Liver (tissue), 9 donors: ENCODE measurements around the gene GRIN3A. TPM values are rescaled to one million over a fixed set of nuclear protein-coding genes. Genes with fewer than 3 reads are reported as not detected.

Experiments
- DNase-seq: peaks from one replicate; pipeline ENCODE4 v3.0.0-alpha.2; 2017; ENCODE audit warnings: low spot score
- H3K27ac ChIP-seq, 2 donors: one replicate each; pipeline ENCODE4 v1.7.0; 2013; ENCODE audit warnings: inconsistent platforms in 2 of 2, low read length in 2 of 2, control low read depth in 1 of 2, low read depth in 1 of 2, mild to moderate bottlenecking in 1 of 2
- H3K27me3 ChIP-seq, 4 donors: one replicate each; pipeline versions ENCODE4 v1.6.1 to v1.7.0; 2013; ENCODE audit warnings: low read length in 3 of 4, inconsistent platforms in 1 of 4, mild to moderate bottlenecking in 1 of 4, moderate library complexity in 1 of 4; ENCODE audit not compliant: control insufficient read depth in 4 of 4, insufficient read depth in 4 of 4
- H3K36me3 ChIP-seq, 4 donors: one replicate each; pipeline versions ENCODE4 v1.6.1 to v1.7.0; 2013; ENCODE audit warnings: low read length in 3 of 4, mild to moderate bottlenecking in 3 of 4, low read depth in 1 of 4, moderate library complexity in 1 of 4; ENCODE audit not compliant: control insufficient read depth in 4 of 4, insufficient read depth in 3 of 4
- H3K4me1 ChIP-seq, 4 donors: one replicate each; pipeline versions ENCODE4 v1.6.1 to v1.7.0; 2013; ENCODE audit warnings: low read length in 3 of 4, mild to moderate bottlenecking in 3 of 4, moderate library complexity in 1 of 4; ENCODE audit not compliant: control insufficient read depth in 4 of 4, insufficient read depth in 4 of 4
- H3K4me3 ChIP-seq, 3 donors: one replicate each; pipeline versions ENCODE4 v1.6.1 to v1.7.0; 2013; ENCODE audit warnings: low read length in 3 of 3, control low read depth in 1 of 3, low read depth in 1 of 3, mild to moderate bottlenecking in 1 of 3
- H3K9ac ChIP-seq, 2 donors: one replicate each; pipeline ENCODE4 v1.7.0; 2013; ENCODE audit warnings: low read length in 2 of 2, mild to moderate bottlenecking in 2 of 2, moderate library complexity in 2 of 2, control low read depth in 1 of 2, low read depth in 1 of 2
- H3K9me3 ChIP-seq, 4 donors: one replicate each; pipeline versions ENCODE4 v1.6.1 to v1.7.0; 2013; ENCODE audit warnings: low read length in 3 of 4; ENCODE audit not compliant: control insufficient read depth in 4 of 4
- ATF3 ChIP-seq: IDR thresholded peaks from 2 replicates; pipeline ENCODE4 v1.6.1; 2016; ENCODE audit warnings: antibody characterized with exemption
- CTCF ChIP-seq: fragments of 150-350 bp; IDR thresholded peaks from 2 replicates; pipeline ENCODE4 v1.5.1; 2017; ENCODE audit warnings: improper control_type of control experiment, low read depth, low read length; ENCODE audit not compliant: missing input control
- EGR1 ChIP-seq, 2 donors: IDR thresholded peaks; 2 replicates each; pipeline ENCODE4 v1.6.1; 2016 to 2018; ENCODE audit warnings: antibody characterized with exemption in 2 of 2, low read depth in 2 of 2
- FOXA1 ChIP-seq: IDR thresholded peaks from 2 replicates; pipeline ENCODE4 v1.6.1; 2016; ENCODE audit warnings: antibody characterized with exemption
- FOXA2 ChIP-seq: IDR thresholded peaks from 2 replicates; pipeline ENCODE4 v1.6.1; 2016; ENCODE audit warnings: antibody characterized with exemption
- GABPA ChIP-seq, 2 donors: IDR thresholded peaks in 1 of 2; conservative IDR thresholded peaks in 1 of 2; 2 replicates each; pipeline ENCODE4 v1.6.1; 2016; ENCODE audit warnings: antibody characterized with exemption in 2 of 2, mild to moderate bottlenecking in 1 of 2, moderate library complexity in 1 of 2
- HNF4A ChIP-seq, 2 donors: conservative IDR thresholded peaks; 2 replicates each; pipeline ENCODE4 v1.6.1; 2016; ENCODE audit warnings: antibody characterized with exemption in 2 of 2, mild to moderate bottlenecking in 2 of 2
- HNF4G ChIP-seq: IDR thresholded peaks from 2 replicates; pipeline ENCODE4 v1.6.1; 2016; ENCODE audit warnings: antibody characterized with exemption
- JUND ChIP-seq, 2 donors: IDR thresholded peaks; 2 replicates each; pipeline ENCODE4 v1.6.1; 2016; ENCODE audit warnings: antibody characterized with exemption in 2 of 2
- NR2F2 ChIP-seq: IDR thresholded peaks from 2 replicates; pipeline ENCODE4 v1.6.1; 2016; ENCODE audit warnings: antibody characterized with exemption
- RXRA ChIP-seq, 2 donors: IDR thresholded peaks; 2 replicates each; pipeline ENCODE4 v1.6.1; 2017 to 2018; ENCODE audit warnings: antibody characterized with exemption in 2 of 2, mild to moderate bottlenecking in 1 of 2
- SP1 ChIP-seq: IDR thresholded peaks from 2 replicates; pipeline ENCODE4 v1.6.1; 2018; ENCODE audit warnings: antibody characterized with exemption, mild to moderate bottlenecking
- TAF1 ChIP-seq: conservative IDR thresholded peaks from 2 replicates; pipeline ENCODE4 v1.6.1; 2016; ENCODE audit warnings: antibody characterized with exemption, mild to moderate bottlenecking
- YY1 ChIP-seq: IDR thresholded peaks from 2 replicates; pipeline ENCODE4 v1.6.1; 2016; ENCODE audit warnings: antibody characterized with exemption, mild to moderate bottlenecking
- WGBS: extraction: QIAGEN DNeasy Blood & Tissue Kit; methylation state at CpG from one replicate; pipeline ENCODE4 v1.1.7; 2013; 5-methylcytosine and 5-hydroxymethylcytosine counted together
- polyA plus RNA-seq, 2 donors: library from polyadenylated mRNA; stranded (reverse) in 1 of 2; unstranded in 1 of 2; fragments of 200-250 nt in 1 of 2; fragments of >200 nt in 1 of 2; fragmentation: Nextera tagmentation in 1 of 2; extraction: Ambion mirVana in 1 of 2; gene quantifications; one replicate each; pipeline versions ENCODE4 v1.2.1 to v1.2.3, GENCODE V29; 2013 to 2015
- total RNA-seq, 2 donors: library from RNA; depleted of rRNA; stranded (reverse); fragments of >200 nt; gene quantifications; one replicate each; pipeline ENCODE4 v1.2.3, GENCODE V29; 2014
- donor health status: healthy.
- donor health status: healthy.
- donor health status: healthy.
- donor health status: healthy.
- donor health status: healthy.

Gene GRIN3A
- total and polyA plus RNA-seq, 4 donors = under 0.01 to 0.23 (median 0.09) TPM

- H3K4me3 ChIP-seq = no peak overlapping the region
- H3K36me3 ChIP-seq = no peaks in the 10 kb centered on the region
- no peaks in the 10 kb centered on the region for H3K9me3 ChIP-seq
- TF ChIP-seq RXRA (IDR thresholded peaks at IDR 0.05) (no peak), CTCF (no peak), FOXA1 (no peak), ATF3 (no peak), JUND (IDR thresholded peaks at IDR 0.05) (no peak), NR2F2 (no peak)
- no peak for DNase-seq
- H3K27ac ChIP-seq = no peak overlapping the region
- no peak overlapping the region for H3K9ac ChIP-seq
- H3K4me1 ChIP-seq = peaks cover 0 to 2% (median 0%) of the 10 kb centered on the region in 4 donors
- H3K27me3 ChIP-seq = no peaks in the 10 kb centered on the region
- 85% methylated on average over 5 of the region's 5 CpGs for WGBS
Measured at GRCh38 chr9:101753716-101754115, 15.3 kb upstream of the GRIN3A start.

- 93% methylated on average over 2 of the region's 2 CpGs for WGBS
- TF ChIP-seq NR2F2 (no peak), HNF4G (no peak), HNF4A (conservative IDR thresholded peaks at IDR 0.05) (peak; percentile 31), EGR1 (IDR thresholded peaks at IDR 0.05; ENCODE audit: low read depth in 2 of 2) (no peak), YY1 (no peak), SP1 (no peak), GABPA (IDR thresholded peaks at IDR 0.05 in 1 of 2, conservative IDR thresholded peaks at IDR 0.05 in 1 of 2) (no peak)
Measured at GRCh38 chr9:101751895-101752294, 13.4 kb upstream of the GRIN3A start.

GRCh38 chr9:101739311-101739710 lies 864 bp upstream of the GRIN3A start:
- WGBS = 33% methylated on average over 2 of the region's 2 CpGs

More at GRCh38 chr9:101751895-101752294, 13.4 kb upstream of the GRIN3A start:
- no peak for DNase-seq
- no peaks in the 10 kb centered on the region for H3K27me3 ChIP-seq
- H3K36me3 ChIP-seq = no peaks in the 10 kb centered on the region
- H3K4me3 ChIP-seq = no peak overlapping the region
- H3K9me3 ChIP-seq = no peaks in the 10 kb centered on the region
- no peak overlapping the region for H3K9ac ChIP-seq
- H3K27ac ChIP-seq = no peak overlapping the region
- peaks cover 0 to 2% (median 0%) of the 10 kb centered on the region in 4 donors for H3K4me1 ChIP-seq

More at GRCh38 chr9:101739311-101739710, 864 bp upstream of the GRIN3A start:
- Histone ChIP-seq H3K9me3 (no peaks in the 10 kb centered on the region), H3K27me3 (no peaks in the 10 kb centered on the region), H3K4me1 (peaks cover 6 to 18% (median 11%) of the 10 kb centered on the region in 4 donors), H3K4me3 (no peak overlapping the region), H3K9ac (no peak overlapping the region), H3K36me3 (no peaks in the 10 kb centered on the region), H3K27ac (no peak overlapping the region)
- DNase-seq = no peak
- no peak for TF ChIP-seq HNF4G
- TF ChIP-seq TAF1 = no peak
- no peak for TF ChIP-seq FOXA2
